ENCODE data around the gene FBXO31. TPM values are rescaled to one million over a fixed set of nuclear protein-coding genes. Genes with fewer than 3 reads are reported as not detected.

The FBXO31 gene
- total and polyA plus RNA-seq, 2 of the 13 experiments (the other 11 are each of a cell fraction or from before 2014, with no cell fraction given): 92.4 to 101 TPM

- TF ChIP-seq NR1H2 (CRISPR knock-in tag; IDR thresholded peaks at IDR 0.05; ENCODE audit: borderline replicate concordance, low read depth): peak; percentile 63; the same call in 1 of the 2 replicates
- peak; percentile 93 for TF ChIP-seq GZF1 (CRISPR knock-in tag; IDR thresholded peaks at IDR 0.05)
- peak; percentile 69 for TF ChIP-seq MEIS1 (CRISPR knock-in tag; IDR thresholded peaks at IDR 0.05; ENCODE audit: borderline replicate concordance)
- no peak; the same call in none of the 2 replicates for TF ChIP-seq ZNF629 (CRISPR knock-in tag; conservative IDR thresholded peaks at IDR 0.05)
- TF ChIP-seq ZNF30 (CRISPR knock-in tag; IDR thresholded peaks at IDR 0.05): peak; percentile 97; the same call in 1 of the 2 replicates
- no peak for TF ChIP-seq NCOR1 (IDR thresholded peaks at IDR 0.05; ENCODE audit: borderline replicate concordance, low read length)
- TF ChIP-seq RNF2 (conservative IDR thresholded peaks at IDR 0.05; ENCODE audit: low read depth): 0 out of 2 replicates have a peak, but pooled peaks have one; percentile 51
- no peak for TF ChIP-seq PRDM10 (CRISPR knock-in tag; IDR thresholded peaks at IDR 0.05; ENCODE audit: low read depth)
- TF ChIP-seq ZNF652 (CRISPR knock-in tag; IDR thresholded peaks at IDR 0.05; ENCODE audit: borderline replicate concordance, low read depth): no peak
- peak; percentile 36; the same call in 1 of the 2 replicates for TF ChIP-seq FOXJ3 (CRISPR knock-in tag; IDR thresholded peaks at IDR 0.05; ENCODE audit: borderline replicate concordance)
- TF ChIP-seq ZSCAN5A (CRISPR knock-in tag; IDR thresholded peaks at IDR 0.05; ENCODE audit: borderline replicate concordance): no peak
- no peak; the same call in 1 of the 2 replicates for TF ChIP-seq SMAD1 (CRISPR knock-in tag; IDR thresholded peaks at IDR 0.05; ENCODE audit: borderline replicate concordance, low read depth)
- peak; percentile 99 for TF ChIP-seq MTF2 (CRISPR knock-in tag; IDR thresholded peaks at IDR 0.05; ENCODE audit: borderline replicate concordance)
- peak; percentile 65; the same call in 1 of the 2 replicates for TF ChIP-seq ZMYM4 (CRISPR knock-in tag; IDR thresholded peaks at IDR 0.05)
- no peak for TF ChIP-seq CEBPB (IDR thresholded peaks at IDR 0.05; ENCODE audit: borderline replicate concordance, low read depth, low read length)
- TF ChIP-seq ZNF550 (CRISPR knock-in tag; IDR thresholded peaks at IDR 0.05; ENCODE audit: borderline replicate concordance): 0 out of 2 replicates have a peak, but pooled peaks have one; percentile 24
- no peak for TF ChIP-seq ZFP36L2 (CRISPR knock-in tag; IDR thresholded peaks at IDR 0.05)
- TF ChIP-seq YY1 (IDR thresholded peaks at IDR 0.05; ENCODE audit: insufficient read depth, insufficient replicate concordance, low read depth, low read length): no peak
- TF ChIP-seq ZC3H13 (CRISPR knock-in tag; IDR thresholded peaks at IDR 0.05): 0 out of 2 replicates have a peak, but pooled peaks have one; percentile 35
- TF ChIP-seq HMGXB4 (CRISPR knock-in tag; IDR thresholded peaks at IDR 0.05; ENCODE audit: borderline replicate concordance in 1 of 2, low read depth in 1 of 2): peak; percentile 19 to 100
- TF ChIP-seq ZNF331 (CRISPR knock-in tag; IDR thresholded peaks at IDR 0.05): no peak
These were observed 742 bp upstream of the FBXO31 start (continued) for GRCh38 chr16:87384162-87384874.

All from HepG2 (cell line).